ENCODE results near the gene TFR2.

TFR2 gene

DNA sequence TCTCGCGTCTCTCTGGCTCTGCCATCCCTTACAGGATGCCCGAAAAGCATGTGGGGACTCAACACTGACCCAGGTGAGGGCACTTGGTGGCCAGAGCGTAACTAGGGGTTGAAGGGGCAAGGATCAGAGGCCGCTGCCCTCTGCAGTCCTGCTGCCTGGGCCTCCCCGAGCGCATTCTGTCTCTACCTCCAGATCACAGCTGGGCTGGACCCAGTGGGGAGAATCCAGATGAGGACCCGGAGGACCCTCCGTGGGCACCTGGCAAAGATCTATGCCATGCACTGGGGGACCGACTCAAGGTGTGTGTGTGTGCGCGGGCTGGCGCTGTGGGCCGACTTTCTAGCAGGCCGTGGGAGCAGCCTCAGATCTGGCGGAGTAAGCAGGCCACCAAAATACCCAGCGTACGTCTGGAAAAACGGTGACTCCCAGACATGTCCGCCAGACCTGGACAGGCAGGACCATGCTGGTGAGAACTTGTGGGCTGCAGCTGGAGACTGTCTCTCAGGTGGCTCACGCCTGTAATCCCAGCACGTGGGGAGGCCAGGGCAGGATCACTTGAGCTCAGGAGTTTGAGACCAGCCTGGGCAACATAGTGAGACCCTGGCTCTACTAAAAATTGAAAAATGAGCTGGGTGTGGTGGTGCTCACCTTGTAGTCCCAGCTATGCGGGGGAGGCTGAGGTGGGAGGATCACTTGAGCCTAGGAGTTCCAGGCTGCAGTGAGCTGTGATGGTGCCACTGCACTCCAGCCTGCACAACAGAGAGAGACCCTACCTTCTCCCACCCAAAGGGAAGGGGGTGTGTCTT lies 35.4 kb upstream of the TFR2 start:
- TF ChIP-seq ZFX (IDR thresholded peaks at IDR 0.05; ENCODE audit: borderline replicate concordance) = no peak
- TF ChIP-seq, protein P1, sequence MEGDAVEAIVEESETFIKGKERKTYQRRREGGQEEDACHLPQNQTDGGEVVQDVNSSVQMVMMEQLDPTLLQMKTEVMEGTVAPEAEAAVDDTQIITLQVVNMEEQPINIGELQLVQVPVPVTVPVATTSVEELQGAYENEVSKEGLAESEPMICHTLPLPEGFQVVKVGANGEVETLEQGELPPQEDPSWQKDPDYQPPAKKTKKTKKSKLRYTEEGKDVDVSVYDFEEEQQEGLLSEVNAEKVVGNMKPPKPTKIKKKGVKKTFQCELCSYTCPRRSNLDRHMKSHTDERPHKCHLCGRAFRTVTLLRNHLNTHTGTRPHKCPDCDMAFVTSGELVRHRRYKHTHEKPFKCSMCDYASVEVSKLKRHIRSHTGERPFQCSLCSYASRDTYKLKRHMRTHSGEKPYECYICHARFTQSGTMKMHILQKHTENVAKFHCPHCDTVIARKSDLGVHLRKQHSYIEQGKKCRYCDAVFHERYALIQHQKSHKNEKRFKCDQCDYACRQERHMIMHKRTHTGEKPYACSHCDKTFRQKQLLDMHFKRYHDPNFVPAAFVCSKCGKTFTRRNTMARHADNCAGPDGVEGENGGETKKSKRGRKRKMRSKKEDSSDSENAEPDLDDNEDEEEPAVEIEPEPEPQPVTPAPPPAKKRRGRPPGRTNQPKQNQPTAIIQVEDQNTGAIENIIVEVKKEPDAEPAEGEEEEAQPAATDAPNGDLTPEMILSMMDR (IDR thresholded peaks at IDR 0.05) = no peak
- H3K27ac ChIP-seq = peak overlapping the region; percentile 94; the same call in 1 of the 2 replicates

DNA sequence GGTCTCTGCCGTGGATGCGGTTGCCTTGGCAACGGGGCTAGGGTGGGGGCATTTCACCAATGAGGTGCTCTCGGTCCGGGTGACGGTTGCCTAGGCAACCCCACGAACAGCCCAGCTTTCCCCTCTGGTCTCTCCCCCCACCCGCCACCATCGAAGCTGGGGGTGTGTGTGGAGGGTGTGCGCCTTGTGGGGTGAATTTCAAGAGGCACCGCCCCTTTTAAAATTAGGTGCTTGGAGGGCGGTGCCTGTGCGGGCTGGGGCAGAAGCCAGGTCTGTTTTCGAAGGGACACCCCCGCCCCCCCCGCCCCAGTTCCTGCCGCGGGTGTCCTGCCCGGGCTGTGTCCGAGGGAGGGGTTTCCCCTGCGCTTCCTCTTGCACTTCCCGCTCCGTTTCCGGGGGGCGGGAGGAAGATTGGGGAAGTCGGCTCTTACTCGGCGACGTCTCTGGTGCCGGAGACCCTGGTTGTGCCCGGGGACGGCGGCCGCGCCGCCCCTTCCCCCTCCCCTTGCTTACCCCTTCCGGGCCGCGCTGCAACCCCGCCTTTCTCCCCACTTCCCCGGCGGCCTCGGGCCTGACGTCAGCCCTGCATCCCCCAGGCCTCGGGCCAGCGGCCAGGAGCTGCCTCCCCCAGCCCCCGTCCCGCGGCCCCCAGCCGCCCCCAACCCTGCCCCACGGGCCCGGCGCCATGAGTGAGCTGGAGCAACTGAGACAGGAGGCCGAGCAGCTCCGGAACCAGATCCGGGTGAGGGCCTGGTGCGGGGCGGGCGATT lies 34.4 kb upstream of the TFR2 start:
- peak overlapping the region; percentile 94 for H3K27ac ChIP-seq
- TF ChIP-seq, protein P1 (IDR thresholded peaks at IDR 0.05) = no peak
- no peak for TF ChIP-seq ZFX (IDR thresholded peaks at IDR 0.05; ENCODE audit: borderline replicate concordance)

DNA sequence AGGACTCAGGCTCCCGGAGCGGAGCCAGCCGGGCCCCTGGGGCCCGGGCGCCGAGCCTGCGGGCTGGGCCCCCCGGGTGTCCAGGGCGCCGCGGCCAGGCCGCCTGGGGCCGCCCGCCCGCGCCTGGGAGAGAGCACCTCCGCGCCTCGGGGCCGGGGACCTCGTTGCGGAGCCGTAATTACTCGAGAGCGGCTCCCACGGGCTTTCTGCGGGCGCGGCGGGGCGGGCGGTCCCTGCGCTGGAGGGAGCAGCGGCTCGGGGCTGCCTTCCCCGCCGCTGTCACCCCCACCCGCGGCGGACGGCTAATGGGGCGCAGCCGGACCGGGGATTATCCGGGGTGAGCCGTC lies 33.7 kb upstream of the TFR2 start:
- TF ChIP-seq, protein P1 (IDR thresholded peaks at IDR 0.05) = no peak
- TF ChIP-seq ZFX (IDR thresholded peaks at IDR 0.05; ENCODE audit: borderline replicate concordance) = no peak
- H3K27ac ChIP-seq = peak overlapping the region; percentile 94

DNA sequence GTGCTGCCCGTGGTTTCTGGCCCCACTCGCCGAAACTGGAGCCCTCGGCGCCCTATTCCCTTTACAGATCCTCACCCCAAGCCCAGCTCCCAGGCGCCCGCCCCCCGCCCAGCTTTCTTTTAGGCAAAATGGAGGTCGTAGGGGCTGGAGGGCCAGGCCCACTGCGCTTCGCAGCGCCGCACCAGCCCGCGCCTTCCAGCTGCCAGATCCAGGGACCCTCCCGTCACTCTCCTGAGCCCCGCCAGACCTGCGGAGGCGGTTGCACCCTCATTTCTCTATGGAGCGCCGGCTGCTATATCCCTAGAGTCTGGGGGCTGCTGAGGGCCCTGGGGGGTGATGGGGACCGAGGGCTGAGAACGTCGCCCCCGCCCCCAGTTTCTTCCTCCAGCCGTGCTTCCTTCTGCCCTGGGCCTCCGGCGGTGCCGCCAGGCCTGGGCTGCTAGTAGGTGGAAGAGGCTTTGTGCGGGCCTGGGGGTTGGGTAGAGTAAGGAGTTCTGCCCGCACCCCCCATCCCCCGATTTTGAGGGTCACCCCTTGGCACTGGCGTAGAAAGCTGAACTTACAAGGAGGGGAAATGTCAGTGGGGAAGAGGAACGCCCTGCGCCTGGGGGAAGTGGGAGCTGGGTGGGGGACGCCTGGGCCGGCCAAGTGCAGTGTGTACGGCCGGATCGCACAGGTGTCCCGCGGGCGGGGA lies 33.2 kb upstream of the TFR2 start:
- TF ChIP-seq, protein P1 (IDR thresholded peaks at IDR 0.05) = no peak
- TF ChIP-seq ZFX (IDR thresholded peaks at IDR 0.05; ENCODE audit: borderline replicate concordance) = no peak
- H3K27ac ChIP-seq = peak overlapping the region; percentile 94

DNA sequence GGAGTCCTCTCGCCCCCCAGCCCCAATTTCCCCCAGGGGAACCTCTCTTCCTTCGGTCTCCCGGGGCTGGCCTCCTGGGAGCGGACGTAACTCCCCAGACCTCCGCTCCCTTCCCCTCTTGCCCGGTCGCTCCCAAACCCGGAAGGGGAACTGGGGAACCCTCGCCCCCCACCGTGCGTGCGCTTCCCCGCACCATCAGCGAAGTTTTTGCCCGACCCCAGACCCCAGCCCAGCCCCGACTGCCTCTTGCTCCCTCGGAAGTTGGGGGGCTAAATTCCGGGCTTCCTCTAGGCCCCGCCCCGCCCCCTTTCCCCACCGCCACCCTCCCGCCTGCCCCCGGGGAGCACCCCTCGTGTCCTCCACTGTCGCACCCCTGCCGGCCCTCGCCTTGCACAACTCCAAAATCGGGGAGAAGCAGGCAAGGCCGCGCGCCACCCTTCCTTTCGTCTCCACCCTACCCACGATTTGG lies 32.6 kb upstream of the TFR2 start:
- no peak for TF ChIP-seq ZFX (IDR thresholded peaks at IDR 0.05; ENCODE audit: borderline replicate concordance)
- TF ChIP-seq, protein P1 (IDR thresholded peaks at IDR 0.05) = no peak
- peak overlapping the region; percentile 94 for H3K27ac ChIP-seq

DNA sequence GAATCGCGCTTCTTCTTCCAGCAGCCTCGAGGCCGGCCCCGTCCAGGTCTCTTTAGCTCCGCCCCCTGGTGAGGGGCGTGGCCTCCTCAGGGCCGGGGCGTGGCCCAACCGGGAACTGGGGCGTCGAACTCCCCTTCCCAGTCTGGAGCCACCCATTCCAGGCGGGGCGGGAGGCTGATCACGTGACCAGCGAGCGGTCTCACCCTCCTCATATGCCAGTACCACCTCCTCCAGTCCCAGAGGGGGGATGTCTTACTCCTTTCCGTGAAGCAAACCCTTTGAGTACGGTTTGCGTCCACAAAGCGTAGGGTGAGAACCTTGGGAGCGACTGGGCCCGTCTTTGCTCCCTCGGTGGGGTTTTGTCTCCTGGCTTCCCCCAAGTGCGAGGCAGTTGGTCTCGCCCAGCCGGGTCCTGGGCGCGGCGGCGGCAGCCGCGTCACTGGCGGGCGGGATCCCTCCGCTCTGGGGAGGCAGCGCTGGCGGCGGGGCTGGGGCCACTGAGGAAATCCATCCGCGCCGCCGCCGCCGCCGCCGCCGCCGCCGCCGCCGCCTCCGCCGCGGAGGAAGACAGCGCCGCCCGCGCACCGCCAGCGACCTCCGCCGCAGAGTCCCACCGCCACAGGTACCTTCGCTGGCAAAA lies 32.1 kb upstream of the TFR2 start, which contains the start of gene GNB2:
Gene GNB2, plus strand, starts transcription at position 439 of the 640 bp plus-strand sequence. CDS start 2,526 bp downstream, outside the sequence.
- TF ChIP-seq ZFX (IDR thresholded peaks at IDR 0.05; ENCODE audit: borderline replicate concordance) = no peak
- TF ChIP-seq, protein P1 (IDR thresholded peaks at IDR 0.05) = peak; percentile 10; the same call in 1 of the 2 replicates
- H3K27ac ChIP-seq = peak within 1 kb of the TSS; percentile 94

Measured in 22Rv1 (cell line).